ENCODE data around the gene RCVRN. TPM values are rescaled to one million over a fixed set of nuclear protein-coding genes. Genes with fewer than 3 reads are reported as not detected.

The RCVRN gene
- total and polyA plus RNA-seq, 7 donors: 0.07 to 1.2 (median 0.36) TPM; not detected in 2

- TF ChIP-seq CTCF (IDR thresholded peaks at IDR 0.05): no peak
- TF ChIP-seq POLR2A (IDR thresholded peaks at IDR 0.05): no peak
- TF ChIP-seq EP300 (IDR thresholded peaks at IDR 0.05): no peak
- TF ChIP-seq POLR2AphosphoS5 (IDR thresholded peaks at IDR 0.05): no peak
- no peaks in the 10 kb centered on the region for H3K4me1 ChIP-seq
- H3K27ac ChIP-seq: peak overlapping the region in 1 of 4 donors; percentile 8
- DNase-seq: no peak
- intact Hi-C loops (cut with DNase I): no loop called here
- WGBS, 2 donors: 88 to 93% methylated on average over 9 of the region's 9 CpGs
- H3K9me3 ChIP-seq: no peaks in the 10 kb centered on the region
- no peaks in the 10 kb centered on the region for H3K27me3 ChIP-seq
- peaks cover 0 to 26% (median 5%) of the 10 kb centered on the region in 4 donors for H3K36me3 ChIP-seq
- H3K4me3 ChIP-seq: no peak overlapping the region
Measured at GRCh38 chr17:9943343-9943742, 38.3 kb upstream of the RCVRN start.

- Histone ChIP-seq H3K27ac (no peak overlapping the region), H3K27me3 (no peaks in the 10 kb centered on the region), H3K36me3 (peaks cover 0 to 26% (median 5%) of the 10 kb centered on the region in 4 donors), H3K4me1 (no peaks in the 10 kb centered on the region), H3K9me3 (peaks cover 0 to 4% (median 0%) of the 10 kb centered on the region in 4 donors), H3K4me3 (no peak overlapping the region)
- no peak for DNase-seq
- intact Hi-C loops (cut with DNase I): no loop called here
- WGBS, 2 donors: 58 to 72% methylated on average over 13 of the region's 13 CpGs
- no peak for TF ChIP-seq CTCF (IDR thresholded peaks at IDR 0.05)
- TF ChIP-seq POLR2A (IDR thresholded peaks at IDR 0.05): no peak
- no peak for TF ChIP-seq EP300 (IDR thresholded peaks at IDR 0.05)
- no peak for TF ChIP-seq POLR2AphosphoS5 (IDR thresholded peaks at IDR 0.05)
Measured at GRCh38 chr17:9942885-9943284, 37.8 kb upstream of the RCVRN start.

- intact Hi-C loops (cut with DNase I): no loop called here
- Histone ChIP-seq H3K36me3 (peaks cover 0 to 26% (median 5%) of the 10 kb centered on the region in 4 donors), H3K27ac (no peak overlapping the region), H3K9me3 (peaks cover 0 to 5% (median 0%) of the 10 kb centered on the region in 4 donors), H3K27me3 (no peaks in the 10 kb centered on the region), H3K4me3 (no peak overlapping the region), H3K4me1 (peaks cover 0 to 9% (median 8%) of the 10 kb centered on the region in 4 donors)
- no peak for DNase-seq
- TF ChIP-seq POLR2AphosphoS5 (IDR thresholded peaks at IDR 0.05) (no peak), POLR2A (IDR thresholded peaks at IDR 0.05) (no peak), EP300 (IDR thresholded peaks at IDR 0.05) (no peak), CTCF (IDR thresholded peaks at IDR 0.05) (no peak)
- WGBS, 2 donors: 86 to 93% methylated on average over 13 of the region's 13 CpGs
Measured at GRCh38 chr17:9941305-9941704, 36.2 kb upstream of the RCVRN start.

GRCh38 chr17:9940841-9941240 is 35.8 kb upstream of the RCVRN start:
- Histone ChIP-seq H3K4me3 (no peak overlapping the region), H3K27me3 (no peaks in the 10 kb centered on the region), H3K9me3 (peaks cover 0 to 5% (median 0%) of the 10 kb centered on the region in 4 donors), H3K36me3 (peaks cover 0 to 26% (median 5%) of the 10 kb centered on the region in 4 donors), H3K27ac (no peak overlapping the region), H3K4me1 (peaks cover 0 to 9% (median 8%) of the 10 kb centered on the region in 4 donors)
- TF ChIP-seq EP300 (IDR thresholded peaks at IDR 0.05) (no peak), POLR2A (IDR thresholded peaks at IDR 0.05) (no peak), POLR2AphosphoS5 (IDR thresholded peaks at IDR 0.05) (no peak), CTCF (IDR thresholded peaks at IDR 0.05) (no peak)
- intact Hi-C loops (cut with DNase I): no loop called here
- DNase-seq: no peak
- 81 to 88% methylated on average over 9 of the region's 9 CpGs for WGBS, 2 donors

GRCh38 chr17:9938764-9939163 is 33.7 kb upstream of the RCVRN start:
- intact Hi-C loops (cut with DNase I): no loop called here
- H3K27me3 ChIP-seq: no peaks in the 10 kb centered on the region
- 69 to 84% methylated on average over 1 of the region's 1 CpG for WGBS, 2 donors
- H3K27ac ChIP-seq: no peak overlapping the region
- DNase-seq: no peak
- H3K36me3 ChIP-seq: peaks cover 0 to 26% (median 5%) of the 10 kb centered on the region in 4 donors
- no peak overlapping the region for H3K4me3 ChIP-seq
- peaks cover 0 to 5% (median 0%) of the 10 kb centered on the region in 4 donors for H3K9me3 ChIP-seq
- TF ChIP-seq EP300 (IDR thresholded peaks at IDR 0.05) (no peak), POLR2A (IDR thresholded peaks at IDR 0.05) (no peak), POLR2AphosphoS5 (IDR thresholded peaks at IDR 0.05) (no peak), CTCF (IDR thresholded peaks at IDR 0.05) (no peak)
- peaks cover 0 to 9% (median 8%) of the 10 kb centered on the region in 4 donors for H3K4me1 ChIP-seq
